HEK293 (cell line): Measurements from ENCODE around the gene LPP.

Source experiments
- CTCF ChIA-PET: fragments of 350-600 bp; formaldehyde crosslinking; extraction: SDS; loops from one replicate; lab custom pipeline; 2021; ENCODE audit warnings: antibody characterized with exemption; lab: Yijun Ruan, JAX
- POLR2A ChIA-PET: fragments of 300-600 bp; formaldehyde crosslinking; extraction: SDS; loops from one replicate; lab custom pipeline; 2020; ENCODE audit warnings: antibody characterized with exemption, inconsistent platforms; lab: Yijun Ruan, JAX
- H3K27ac ChIP-seq: fragments of 200-500 bp; sonication (Bioruptor generic); 2 replicates; pipeline ENCODE4 v1.5.1; 2014; ENCODE audit warnings: low read depth, low read length, control low read depth, inconsistent platforms; ENCODE audit errors: extremely low read depth
- H3K36me3 ChIP-seq, 2 experiments: fragments of 200-500 bp in 1 of 2; sonication (Bioruptor generic) in 1 of 2; 1 replicate in 1 of 2; 2 replicates in 1 of 2; pipeline ENCODE4 v1.5.1; 2014 to 2017; ENCODE audit warnings: inconsistent platforms in 2 of 2, low read length in 2 of 2; ENCODE audit not compliant: control insufficient read depth in 2 of 2, insufficient read depth in 1 of 2
- H3K4me1 ChIP-seq: fragments of 200-500 bp; sonication (Bioruptor generic); 2 replicates; pipeline ENCODE4 v1.5.1; 2014; ENCODE audit warnings: mild to moderate bottlenecking, low read length, inconsistent platforms; ENCODE audit not compliant: control insufficient read depth, insufficient read depth
- H3K4me3 ChIP-seq: 2 replicates; pipeline ENCODE4 v1.5.1; 2011; ENCODE audit warnings: low read depth, mild to moderate bottlenecking, control low read depth, low read length, moderate library complexity
- H3K9me3 ChIP-seq: fragments of 200-500 bp; sonication (Bioruptor generic); 2 replicates; pipeline ENCODE4 v1.5.1; 2014; ENCODE audit warnings: low read depth, low read length, inconsistent platforms; ENCODE audit not compliant: control insufficient read depth, insufficient read depth
- AEBP2 ChIP-seq: fragments of 450-650 bp; formaldehyde crosslinking; IDR thresholded peaks from 2 replicates; pipeline ENCODE4 v1.5.1; 2016; ENCODE audit warnings: missing biosample characterization, missing genetic modification characterization, borderline replicate concordance
- GLI2 ChIP-seq: fragments of 450-650 bp; formaldehyde crosslinking; IDR thresholded peaks from 2 replicates; pipeline ENCODE4; 2017; ENCODE audit warnings: missing biosample characterization, missing genetic modification characterization, low read depth, borderline replicate concordance
- GLI4 ChIP-seq: fragments of 450-650 bp; formaldehyde crosslinking; IDR thresholded peaks from 2 replicates; pipeline ENCODE4 v1.5.1; 2016; ENCODE audit warnings: missing biosample characterization, missing genetic modification characterization
- KLF8 ChIP-seq: fragments of 450-650 bp; formaldehyde crosslinking; IDR thresholded peaks from 2 replicates; pipeline ENCODE4 v1.5.1; 2016; ENCODE audit warnings: missing biosample characterization, missing genetic modification characterization
- PRDM6 ChIP-seq: fragments of 450-650 bp; formaldehyde crosslinking; IDR thresholded peaks from 2 replicates; pipeline ENCODE4 v1.5.1; 2017; ENCODE audit warnings: missing biosample characterization, missing genetic modification characterization
- ZBTB20 ChIP-seq: fragments of 450-650 bp; formaldehyde crosslinking; IDR thresholded peaks from 2 replicates; pipeline ENCODE4 v1.5.1; 2016; ENCODE audit warnings: missing biosample characterization, missing genetic modification characterization
- ZEB2 ChIP-seq: fragments of 450-650 bp; formaldehyde crosslinking; IDR thresholded peaks from 2 replicates; pipeline ENCODE4 v1.5.1; 2016; ENCODE audit warnings: missing biosample characterization, missing genetic modification characterization
- ZNF335 ChIP-seq: fragments of 450-650 bp; formaldehyde crosslinking; conservative IDR thresholded peaks from 2 replicates; pipeline ENCODE4 v1.5.1; 2016; ENCODE audit warnings: missing biosample characterization, missing genetic modification characterization
- ZNF354C ChIP-seq: fragments of 450-650 bp; formaldehyde crosslinking; IDR thresholded peaks from 2 replicates; pipeline ENCODE4 v1.5.1; 2016; ENCODE audit warnings: missing biosample characterization, missing genetic modification characterization, low read depth, borderline replicate concordance
- ZNF362 ChIP-seq: fragments of 450-650 bp; formaldehyde crosslinking; IDR thresholded peaks from 2 replicates; pipeline ENCODE4 v1.5.1; 2016; ENCODE audit warnings: missing biosample characterization, missing genetic modification characterization
- ZNF449 ChIP-seq: fragments of 450-650 bp; formaldehyde crosslinking; IDR thresholded peaks from 2 replicates; pipeline ENCODE4 v1.5.1; 2017; ENCODE audit warnings: missing biosample characterization, mild to moderate bottlenecking, missing genetic modification characterization, moderate library complexity
- ZNF473 ChIP-seq: fragments of 450-650 bp; formaldehyde crosslinking; IDR thresholded peaks from 2 replicates; pipeline ENCODE4 v1.5.1; 2017; ENCODE audit warnings: missing biosample characterization, missing genetic modification characterization
- ZNF558 ChIP-seq: fragments of 450-650 bp; formaldehyde crosslinking; IDR thresholded peaks from 2 replicates; pipeline ENCODE4 v1.5.1; 2016; ENCODE audit warnings: missing biosample characterization, missing genetic modification characterization
- ZNF629 ChIP-seq: fragments of 450-650 bp; formaldehyde crosslinking; IDR thresholded peaks from 2 replicates; pipeline ENCODE4 v1.5.1; 2017; ENCODE audit warnings: missing biosample characterization, missing genetic modification characterization
- ZNF747 ChIP-seq: fragments of 450-650 bp; formaldehyde crosslinking; IDR thresholded peaks from 2 replicates; pipeline ENCODE4 v1.5.1; 2016; ENCODE audit warnings: missing biosample characterization, missing genetic modification characterization
- ZXDB ChIP-seq: fragments of 450-650 bp; formaldehyde crosslinking; IDR thresholded peaks from 2 replicates; pipeline ENCODE4 v1.5.1; 2016; ENCODE audit warnings: missing biosample characterization, missing genetic modification characterization
- TF ChIP-seq, protein P1 (sequence below): fragments of 450-650 bp; formaldehyde crosslinking; IDR thresholded peaks from 2 replicates; pipeline ENCODE4 v1.5.1; 2016; ENCODE audit warnings: missing biosample characterization, missing genetic modification characterization
- TF ChIP-seq, protein P2 (sequence below): fragments of 450-650 bp; formaldehyde crosslinking; IDR thresholded peaks from 2 replicates; pipeline ENCODE4 v1.5.1; 2016; ENCODE audit warnings: missing biosample characterization, missing genetic modification characterization, low read depth
- TF ChIP-seq, protein P3 (sequence below): fragments of 450-650 bp; IDR thresholded peaks from 2 replicates; pipeline ENCODE4 v1.5.1; 2018; ENCODE audit warnings: missing biosample characterization, mild to moderate bottlenecking, missing genetic modification characterization

Gene LPP

GRCh38 chr3:188712248-188712924, 558.4 kb downstream of the LPP start:
- no peaks in the 10 kb centered on the region; the same call in 1 of the 2 replicates for H3K4me1 ChIP-seq
- H3K4me3 ChIP-seq: no peak overlapping the region
- TF ChIP-seq ZXDB (tag by site-specific recombination) (no peak), ZNF449 (no peak), ZNF354C (tag by site-specific recombination) (no peak), ZNF362 (peak; percentile 66; the same call in 1 of the 2 replicates), PRDM6 (tag by site-specific recombination) (peak; percentile 75), ZNF629 (peak; percentile 46), GLI4 (no peak), ZEB2 (tag by site-specific recombination) (0 out of 2 replicates have a peak, but pooled peaks have one; percentile 22), AEBP2 (tag by site-specific recombination) (no peak), GLI2 (0 out of 2 replicates have a peak, but pooled peaks have one; percentile 2), ZNF747 (tag by site-specific recombination) (no peak), ZNF335 (tag by site-specific recombination) (peak; percentile 25; the same call in 1 of the 2 replicates), ZNF558 (tag by site-specific recombination) (no peak), ZNF473 (tag by site-specific recombination) (no peak), KLF8 (no peak), ZBTB20 (tag by site-specific recombination) (no peak)
- TF ChIP-seq, protein P1, sequence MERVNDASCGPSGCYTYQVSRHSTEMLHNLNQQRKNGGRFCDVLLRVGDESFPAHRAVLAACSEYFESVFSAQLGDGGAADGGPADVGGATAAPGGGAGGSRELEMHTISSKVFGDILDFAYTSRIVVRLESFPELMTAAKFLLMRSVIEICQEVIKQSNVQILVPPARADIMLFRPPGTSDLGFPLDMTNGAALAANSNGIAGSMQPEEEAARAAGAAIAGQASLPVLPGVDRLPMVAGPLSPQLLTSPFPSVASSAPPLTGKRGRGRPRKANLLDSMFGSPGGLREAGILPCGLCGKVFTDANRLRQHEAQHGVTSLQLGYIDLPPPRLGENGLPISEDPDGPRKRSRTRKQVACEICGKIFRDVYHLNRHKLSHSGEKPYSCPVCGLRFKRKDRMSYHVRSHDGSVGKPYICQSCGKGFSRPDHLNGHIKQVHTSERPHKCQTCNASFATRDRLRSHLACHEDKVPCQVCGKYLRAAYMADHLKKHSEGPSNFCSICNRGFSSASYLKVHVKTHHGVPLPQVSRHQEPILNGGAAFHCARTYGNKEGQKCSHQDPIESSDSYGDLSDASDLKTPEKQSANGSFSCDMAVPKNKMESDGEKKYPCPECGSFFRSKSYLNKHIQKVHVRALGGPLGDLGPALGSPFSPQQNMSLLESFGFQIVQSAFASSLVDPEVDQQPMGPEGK (tag by site-specific recombination): no peak
- TF ChIP-seq, protein P2, sequence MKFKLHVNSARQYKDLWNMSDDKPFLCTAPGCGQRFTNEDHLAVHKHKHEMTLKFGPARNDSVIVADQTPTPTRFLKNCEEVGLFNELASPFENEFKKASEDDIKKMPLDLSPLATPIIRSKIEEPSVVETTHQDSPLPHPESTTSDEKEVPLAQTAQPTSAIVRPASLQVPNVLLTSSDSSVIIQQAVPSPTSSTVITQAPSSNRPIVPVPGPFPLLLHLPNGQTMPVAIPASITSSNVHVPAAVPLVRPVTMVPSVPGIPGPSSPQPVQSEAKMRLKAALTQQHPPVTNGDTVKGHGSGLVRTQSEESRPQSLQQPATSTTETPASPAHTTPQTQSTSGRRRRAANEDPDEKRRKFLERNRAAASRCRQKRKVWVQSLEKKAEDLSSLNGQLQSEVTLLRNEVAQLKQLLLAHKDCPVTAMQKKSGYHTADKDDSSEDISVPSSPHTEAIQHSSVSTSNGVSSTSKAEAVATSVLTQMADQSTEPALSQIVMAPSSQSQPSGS (tag by site-specific recombination): 0 out of 2 replicates have a peak, but pooled peaks have one; percentile 19
- TF ChIP-seq, protein P3, sequence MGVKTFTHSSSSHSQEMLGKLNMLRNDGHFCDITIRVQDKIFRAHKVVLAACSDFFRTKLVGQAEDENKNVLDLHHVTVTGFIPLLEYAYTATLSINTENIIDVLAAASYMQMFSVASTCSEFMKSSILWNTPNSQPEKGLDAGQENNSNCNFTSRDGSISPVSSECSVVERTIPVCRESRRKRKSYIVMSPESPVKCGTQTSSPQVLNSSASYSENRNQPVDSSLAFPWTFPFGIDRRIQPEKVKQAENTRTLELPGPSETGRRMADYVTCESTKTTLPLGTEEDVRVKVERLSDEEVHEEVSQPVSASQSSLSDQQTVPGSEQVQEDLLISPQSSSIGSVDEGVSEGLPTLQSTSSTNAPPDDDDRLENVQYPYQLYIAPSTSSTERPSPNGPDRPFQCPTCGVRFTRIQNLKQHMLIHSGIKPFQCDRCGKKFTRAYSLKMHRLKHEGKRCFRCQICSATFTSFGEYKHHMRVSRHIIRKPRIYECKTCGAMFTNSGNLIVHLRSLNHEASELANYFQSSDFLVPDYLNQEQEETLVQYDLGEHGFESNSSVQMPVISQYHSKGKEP (tag by site-specific recombination): no peak
- CTCF ChIA-PET: interaction anchor here (1.2 kb wide), 1 partner anchor 10 kb away, joined by 6 read pairs; no protein-coding TSS in a partner anchor
- no peak overlapping the region for H3K27ac ChIP-seq
- H3K9me3 ChIP-seq: no peaks in the 10 kb centered on the region
- no peaks in the 10 kb centered on the region for H3K36me3 ChIP-seq
- POLR2A ChIA-PET: no interaction called here
